HEK293 (cell line): Measurements from ENCODE around the gene GYG1.

Source experiments
- CTCF ChIP-seq: fragments of 450-650 bp; formaldehyde crosslinking; IDR thresholded peaks from 2 replicates; pipeline ENCODE4 v1.5.1; 2016; ENCODE audit warnings: missing biosample characterization, missing genetic modification characterization
- SETDB1 ChIP-seq: IDR thresholded peaks from one replicate; pipeline ENCODE4 v1.6.1; 2017; ENCODE audit warnings: mild to moderate bottlenecking, low read length, moderate library complexity, mixed read lengths; ENCODE audit not compliant: insufficient read length
- ZNF26 ChIP-seq: fragments of 450-650 bp; formaldehyde crosslinking; IDR thresholded peaks from 2 replicates; pipeline ENCODE4 v1.5.1; 2016; ENCODE audit warnings: missing biosample characterization, missing genetic modification characterization
- ZNF335 ChIP-seq: fragments of 450-650 bp; formaldehyde crosslinking; conservative IDR thresholded peaks from 2 replicates; pipeline ENCODE4 v1.5.1; 2016; ENCODE audit warnings: missing biosample characterization, missing genetic modification characterization
- TF ChIP-seq, protein P1 (sequence below): fragments of 450-650 bp; formaldehyde crosslinking; IDR thresholded peaks from 2 replicates; pipeline ENCODE4 v1.5.1; 2016; ENCODE audit warnings: missing biosample characterization, missing genetic modification characterization

DNA sequence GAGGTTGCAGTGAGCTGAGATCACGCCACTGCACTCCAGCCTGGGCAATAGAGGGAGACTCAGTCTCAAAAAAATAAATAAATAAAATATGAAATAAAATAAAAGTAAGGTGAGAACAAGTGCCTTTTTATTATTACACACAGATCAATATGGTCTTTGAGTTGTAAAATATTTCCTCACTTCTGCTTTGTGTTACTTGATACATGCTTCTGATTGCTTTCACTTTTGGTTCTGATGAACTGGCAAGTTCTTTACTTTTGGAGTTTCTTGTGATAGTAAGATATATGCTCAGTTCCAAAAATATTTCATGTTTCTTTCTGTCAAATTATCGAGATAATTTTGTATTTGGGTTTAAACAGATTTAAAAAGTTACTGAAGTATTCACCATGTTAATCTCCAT is 16.6 kb upstream of the GYG1 start:
- TF ChIP-seq, protein P1, sequence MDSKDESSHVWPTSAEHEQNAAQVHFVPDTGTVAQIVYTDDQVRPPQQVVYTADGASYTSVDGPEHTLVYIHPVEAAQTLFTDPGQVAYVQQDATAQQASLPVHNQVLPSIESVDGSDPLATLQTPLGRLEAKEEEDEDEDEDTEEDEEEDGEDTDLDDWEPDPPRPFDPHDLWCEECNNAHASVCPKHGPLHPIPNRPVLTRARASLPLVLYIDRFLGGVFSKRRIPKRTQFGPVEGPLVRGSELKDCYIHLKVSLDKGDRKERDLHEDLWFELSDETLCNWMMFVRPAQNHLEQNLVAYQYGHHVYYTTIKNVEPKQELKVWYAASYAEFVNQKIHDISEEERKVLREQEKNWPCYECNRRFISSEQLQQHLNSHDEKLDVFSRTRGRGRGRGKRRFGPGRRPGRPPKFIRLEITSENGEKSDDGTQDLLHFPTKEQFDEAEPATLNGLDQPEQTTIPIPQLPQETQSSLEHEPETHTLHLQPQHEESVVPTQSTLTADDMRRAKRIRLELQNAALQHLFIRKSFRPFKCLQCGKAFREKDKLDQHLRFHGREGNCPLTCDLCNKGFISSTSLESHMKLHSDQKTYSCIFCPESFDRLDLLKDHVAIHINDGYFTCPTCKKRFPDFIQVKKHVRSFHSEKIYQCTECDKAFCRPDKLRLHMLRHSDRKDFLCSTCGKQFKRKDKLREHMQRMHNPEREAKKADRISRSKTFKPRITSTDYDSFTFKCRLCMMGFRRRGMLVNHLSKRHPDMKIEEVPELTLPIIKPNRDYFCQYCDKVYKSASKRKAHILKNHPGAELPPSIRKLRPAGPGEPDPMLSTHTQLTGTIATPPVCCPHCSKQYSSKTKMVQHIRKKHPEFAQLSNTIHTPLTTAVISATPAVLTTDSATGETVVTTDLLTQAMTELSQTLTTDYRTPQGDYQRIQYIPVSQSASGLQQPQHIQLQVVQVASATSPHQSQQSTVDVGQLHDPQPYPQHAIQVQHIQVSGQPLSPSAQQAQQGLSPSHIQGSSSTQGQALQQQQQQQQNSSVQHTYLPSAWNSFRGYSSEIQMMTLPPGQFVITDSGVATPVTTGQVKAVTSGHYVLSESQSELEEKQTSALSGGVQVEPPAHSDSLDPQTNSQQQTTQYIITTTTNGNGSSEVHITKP (tag by site-specific recombination) = no peak
- no peak for TF ChIP-seq CTCF (tag by site-specific recombination)
- TF ChIP-seq ZNF26 (tag by site-specific recombination) = no peak
- TF ChIP-seq SETDB1 = no peak
- TF ChIP-seq ZNF335 (tag by site-specific recombination) = no peak
